Neural cell (in vitro differentiated cells): ENCODE measurements around the gene FRMD4B.

Source experiments
- CTCF ChIP-seq: fragments of 450-650 bp; IDR thresholded peaks from 2 replicates; pipeline ENCODE4 v1.5.1; 2014; ENCODE audit warnings: antibody characterized with exemption, mild to moderate bottlenecking, moderate library complexity; ENCODE audit not compliant: poor library complexity, severe bottlenecking
- EP300 ChIP-seq: fragments of 450-650 bp; conservative IDR thresholded peaks from 2 replicates; pipeline ENCODE4 v1.6.1; 2014; ENCODE audit warnings: antibody characterized with exemption, mild to moderate bottlenecking, moderate library complexity; ENCODE audit not compliant: poor library complexity, severe bottlenecking
- EZH2 ChIP-seq: fragments of 200-600, 300-800 bp; shearing (Covaris generic), sonication (generic); IDR thresholded peaks from 2 replicates; pipeline ENCODE4 v1.6.1; 2014; ENCODE audit warnings: antibody characterized with exemption, low read length, borderline replicate concordance, mild to moderate bottlenecking; ENCODE audit not compliant: insufficient read depth, poor library complexity, severe bottlenecking

DNA sequence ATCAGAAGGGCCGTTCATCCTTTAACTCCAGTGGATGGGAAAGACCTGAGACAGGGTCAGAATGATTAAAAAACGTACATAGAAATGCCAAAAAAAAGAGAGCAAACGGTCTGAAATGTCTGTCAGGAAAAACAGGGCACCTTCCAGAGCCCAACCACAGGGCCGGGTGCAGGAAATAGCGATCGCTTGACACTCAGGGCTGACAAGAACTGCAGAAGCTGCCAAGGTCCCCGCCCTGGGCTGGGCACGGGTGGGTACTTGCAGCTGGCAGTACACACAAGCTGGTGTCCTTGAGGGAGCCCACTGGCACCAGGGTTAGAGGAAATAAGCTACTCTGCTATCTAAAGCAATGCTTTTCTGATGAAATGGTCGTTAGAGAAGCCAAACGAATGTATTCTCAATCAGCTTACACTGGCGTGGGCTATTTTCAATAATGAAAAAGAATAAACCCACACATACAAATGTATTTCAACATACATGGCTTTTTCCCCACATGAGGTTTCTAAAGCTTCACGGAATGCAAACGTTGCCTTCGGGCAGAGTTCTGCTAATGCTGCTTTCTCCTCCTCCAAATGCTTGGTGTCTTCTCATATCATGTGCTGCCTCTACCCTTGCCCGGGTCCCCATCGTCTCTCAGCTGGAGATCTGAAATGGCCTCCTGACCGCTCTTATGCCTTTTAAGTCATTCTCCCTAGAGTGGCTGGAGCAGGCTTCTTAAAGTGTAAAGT, 15.6 kb downstream of the FRMD4B start:
- no peak for TF ChIP-seq EZH2
- no peak for TF ChIP-seq CTCF
- TF ChIP-seq EP300 = no peak
